NCI-H1694 treated with DMSO at 0.1 percent for 48 hours (cell line): ENCODE results near the gene RPS29.

Source experiments
- DNase-seq: peaks from one replicate; lab custom pipeline; 2025; lab: John Stamatoyannopoulos, UW

The RPS29 gene

GRCh38 chr14:49550286-49551184 lies 35.6 kb downstream of the RPS29 start:
- peak; percentile 69 for DNase-seq

GRCh38 chr14:49549881-49550280 lies 36.3 kb downstream of the RPS29 start:
- DNase-seq, result no peak

- DNase-seq, result no peak
These were observed 36.7 kb downstream of the RPS29 start for GRCh38 chr14:49549446-49549845.

GRCh38 chr14:49546766-49547165 lies 39.4 kb downstream of the RPS29 start:
- no peak for DNase-seq

- no peak for DNase-seq
These were observed 40.5 kb downstream of the RPS29 start for GRCh38 chr14:49545716-49546115.

GRCh38 chr14:49545071-49545470 lies 41.1 kb downstream of the RPS29 start:
- DNase-seq, result no peak

GRCh38 chr14:49541049-49541448 lies 45.1 kb downstream of the RPS29 start:
- no peak for DNase-seq

- DNase-seq, result no peak
These were observed 47.3 kb downstream of the RPS29 start for GRCh38 chr14:49538852-49539251.
